Naive thymus-derived CD4-positive, alpha-beta T cell (primary cell): ENCODE measurements around the gene CCR5AS.
A peak's percentile ranks its signal among the peaks of the same experiment; 100 is the strongest.
"Not testable (repeated sequence)": the region's sequence is repeated elsewhere in the genome, so short reads cannot be mapped to it uniquely, and the experiment has no call there.

Experiments
- ATAC-seq: fragments of 150-1000 bp; cut with Tn5 transposase; 2 replicates; pipeline ENCODE4 v1.10.0; 2021; ENCODE audit warnings: mild to moderate bottlenecking, moderate library complexity
- CTCF ChIA-PET: fragments of 350-600 bp; sonication (Branson Sonifier 250); formaldehyde crosslinking; loops from one replicate; lab custom pipeline; 2021; ENCODE audit warnings: antibody characterized with exemption; lab: Charles Lee
- POLR2A ChIA-PET: fragments of 350-600 bp; sonication (Branson Sonifier 250); formaldehyde crosslinking; loops from one replicate; lab custom pipeline; 2021; ENCODE audit warnings: antibody characterized with exemption, inconsistent platforms; lab: Charles Lee
- DNase-seq, 9 donors: peaks; one replicate each; pipeline versions ENCODE4 v3.0.0 to v3.0.0-alpha.2; 2020 to 2022; ENCODE audit warnings: mixed read lengths in 1 of 9
- H3K27ac ChIP-seq: one replicate; pipeline ENCODE4 v1.7.0; 2013; ENCODE audit warnings: mild to moderate bottlenecking, low read depth, low read length, moderate library complexity
- H3K27me3 ChIP-seq, 2 donors: one replicate each; pipeline ENCODE4 v1.7.0; 2013; ENCODE audit warnings: low read length in 2 of 2, mild to moderate bottlenecking in 2 of 2, moderate library complexity in 2 of 2; ENCODE audit not compliant: control insufficient read depth in 2 of 2, insufficient read depth in 2 of 2
- H3K36me3 ChIP-seq, 3 experiments: 1 replicate in 2 of 3; 2 replicates in 1 of 3; pipeline ENCODE4 v1.7.0; 2013; ENCODE audit warnings: low read length in 3 of 3, mild to moderate bottlenecking in 3 of 3, moderate library complexity in 1 of 3; ENCODE audit not compliant: insufficient read depth in 3 of 3, control insufficient read depth in 2 of 3
- H3K4me1 ChIP-seq, 2 donors: one replicate each; pipeline ENCODE4 v1.7.0; 2013; ENCODE audit warnings: low read length in 2 of 2, mild to moderate bottlenecking in 2 of 2, moderate library complexity in 1 of 2; ENCODE audit not compliant: control insufficient read depth in 2 of 2, insufficient read depth in 2 of 2
- H3K4me3 ChIP-seq: 2 replicates; pipeline ENCODE4 v1.7.0; 2013; ENCODE audit warnings: mild to moderate bottlenecking, low read length
- H3K9me3 ChIP-seq, 3 experiments: 1 replicate in 2 of 3; 2 replicates in 1 of 3; pipeline ENCODE4 v1.7.0; 2013; ENCODE audit warnings: low read length in 3 of 3; ENCODE audit not compliant: control insufficient read depth in 2 of 3
- H3K27ac Mint-ChIP-seq, 9 donors: one replicate each; pipeline ENCODE4 v1.8.0; 2020 to 2022; ENCODE audit warnings: mixed read lengths in 9 of 9, mild to moderate bottlenecking in 8 of 9, moderate library complexity in 5 of 9, inconsistent platforms in 2 of 9
- H3K27me3 Mint-ChIP-seq, 5 donors: one replicate each; pipeline ENCODE4 v1.8.0; 2021 to 2022; ENCODE audit warnings: mixed read lengths in 5 of 5, mild to moderate bottlenecking in 1 of 5
- H3K36me3 Mint-ChIP-seq, 5 donors: one replicate each; pipeline ENCODE4 v1.8.0; 2020 to 2022; ENCODE audit warnings: mixed read lengths in 5 of 5, mild to moderate bottlenecking in 3 of 5, inconsistent platforms in 1 of 5
- H3K4me1 Mint-ChIP-seq, 7 donors: one replicate each; pipeline ENCODE4 v1.8.0; 2020 to 2022; ENCODE audit warnings: mixed read lengths in 7 of 7, mild to moderate bottlenecking in 3 of 7, inconsistent platforms in 1 of 7
- H3K4me3 Mint-ChIP-seq, 10 donors: one replicate each; pipeline ENCODE4 v1.8.0; 2020 to 2022; ENCODE audit warnings: mild to moderate bottlenecking in 10 of 10, mixed read lengths in 10 of 10, moderate library complexity in 6 of 10, inconsistent platforms in 2 of 10
- H3K9me3 Mint-ChIP-seq, 11 donors: one replicate each; pipeline ENCODE4 v1.8.0; 2020 to 2022; ENCODE audit warnings: mixed read lengths in 11 of 11, mild to moderate bottlenecking in 4 of 11, inconsistent platforms in 1 of 11, moderate library complexity in 1 of 11
- intact Hi-C, 2 donors: fragments of 100-400 bp; cut with micrococcal nuclease; formaldehyde crosslinking; loops; one replicate each; pipeline ENCODE4 v1.15.1; 2023

Gene CCR5AS

DNA sequence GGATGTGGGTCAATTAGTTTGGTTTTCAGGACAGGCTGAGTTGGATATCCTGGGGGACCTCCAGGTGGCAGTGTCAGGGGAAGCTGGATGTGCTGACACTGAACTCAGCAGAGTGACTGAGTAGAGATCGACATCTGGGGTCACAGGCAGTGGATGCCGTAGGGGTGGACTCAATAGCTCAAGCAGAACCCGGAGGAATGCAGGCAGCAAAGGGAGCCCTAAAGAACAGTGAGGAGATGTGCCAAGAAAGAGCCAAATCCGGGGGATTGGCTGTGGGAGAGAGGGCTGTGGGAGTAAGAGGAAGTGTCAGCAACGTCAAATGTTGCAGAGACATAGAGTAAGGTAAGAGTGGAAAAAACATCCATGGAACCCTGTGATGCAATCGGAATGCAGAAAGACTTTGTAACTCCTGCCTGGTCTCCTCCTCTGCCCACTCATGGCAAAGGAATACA is 11.6 kb downstream of the CCR5AS start:
- Histone ChIP-seq H3K36me3 (no peaks in the 10 kb centered on the region), H3K4me1 (no peaks in the 10 kb centered on the region), H3K9me3 (no peaks in the 10 kb centered on the region), H3K4me3 (no peak overlapping the region), H3K27ac (no peak overlapping the region), H3K27me3 (no peaks in the 10 kb centered on the region)
- Mint-ChIP-seq H3K4me3 (no peak overlapping the region), H3K9me3 (no peaks in the 10 kb centered on the region), H3K27ac (no peak overlapping the region), H3K27me3 (peaks cover 0 to 16% (median 0%) of the 10 kb centered on the region in 5 donors), H3K4me1 (peaks cover 0 to 11% (median 0%) of the 10 kb centered on the region in 7 donors), H3K36me3 (peaks cover 0 to 2% (median 0%) of the 10 kb centered on the region in 5 donors)
- ChIA-PET POLR2A (no interaction called here), CTCF (no interaction called here)
- DNase-seq: no peak
- no peak for ATAC-seq
- intact Hi-C loops: no loop called here

DNA sequence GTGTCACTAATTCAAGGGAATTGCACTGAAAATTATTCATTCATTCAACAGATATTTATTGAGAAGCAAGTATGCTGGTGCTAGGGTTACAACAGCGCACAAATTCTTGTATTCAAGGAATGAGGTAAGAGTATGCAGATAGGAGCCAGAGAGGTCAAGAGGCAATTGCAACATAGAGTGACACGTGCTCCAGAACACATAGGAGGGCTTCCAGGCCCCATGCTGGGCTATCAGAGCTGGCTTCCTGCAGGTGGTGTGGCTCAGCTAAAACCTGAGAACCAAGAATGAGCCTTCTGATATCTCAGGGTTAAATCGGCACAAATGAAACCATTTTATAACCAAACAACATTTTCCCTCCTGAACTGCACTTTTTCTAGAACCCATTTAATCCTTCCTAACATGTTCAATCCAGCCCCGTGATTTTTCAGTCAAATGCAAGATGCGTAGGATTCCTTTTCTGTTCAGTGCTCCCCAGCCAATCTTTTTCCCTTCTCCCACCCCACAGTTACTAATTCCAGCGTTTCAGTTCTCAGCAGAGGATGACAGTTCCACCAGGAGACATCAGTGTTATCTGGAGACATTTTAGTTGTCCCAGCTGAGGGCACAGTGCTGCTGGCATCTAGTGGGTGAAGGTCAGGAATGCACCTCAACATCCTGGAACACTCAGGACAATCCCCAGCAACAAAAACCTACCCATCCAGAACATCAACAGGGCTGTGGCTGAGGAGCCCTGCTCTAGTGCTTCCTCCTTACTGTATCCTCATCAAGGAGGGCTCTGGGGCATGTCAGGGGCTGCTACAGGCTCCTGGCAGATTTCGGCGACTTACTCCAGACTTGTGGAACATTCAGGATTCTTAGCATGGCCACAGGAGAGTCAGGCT is 13.1 kb downstream of the CCR5AS start:
- ChIA-PET POLR2A (no interaction called here), CTCF (no interaction called here)
- no peak overlapping the region for H3K27ac ChIP-seq
- H3K36me3 ChIP-seq: no peaks in the 10 kb centered on the region
- DNase-seq: no peak
- no peak overlapping the region for H3K4me3 Mint-ChIP-seq
- H3K9me3 ChIP-seq: no peaks in the 10 kb centered on the region
- H3K4me1 Mint-ChIP-seq: peaks cover 0 to 11% (median 0%) of the 10 kb centered on the region in 7 donors
- H3K9me3 Mint-ChIP-seq: no peaks in the 10 kb centered on the region
- H3K4me1 ChIP-seq: no peaks in the 10 kb centered on the region
- peaks cover 0 to 16% (median 0%) of the 10 kb centered on the region in 5 donors for H3K27me3 Mint-ChIP-seq
- no peak overlapping the region for H3K4me3 ChIP-seq
- ATAC-seq: peak; percentile 54
- intact Hi-C loops: no loop called here
- H3K27ac Mint-ChIP-seq: peak overlapping the region in 1 of 9 donors; percentile 9
- no peaks in the 10 kb centered on the region for H3K27me3 ChIP-seq
- H3K36me3 Mint-ChIP-seq: peaks cover 0 to 2% (median 0%) of the 10 kb centered on the region in 5 donors

DNA sequence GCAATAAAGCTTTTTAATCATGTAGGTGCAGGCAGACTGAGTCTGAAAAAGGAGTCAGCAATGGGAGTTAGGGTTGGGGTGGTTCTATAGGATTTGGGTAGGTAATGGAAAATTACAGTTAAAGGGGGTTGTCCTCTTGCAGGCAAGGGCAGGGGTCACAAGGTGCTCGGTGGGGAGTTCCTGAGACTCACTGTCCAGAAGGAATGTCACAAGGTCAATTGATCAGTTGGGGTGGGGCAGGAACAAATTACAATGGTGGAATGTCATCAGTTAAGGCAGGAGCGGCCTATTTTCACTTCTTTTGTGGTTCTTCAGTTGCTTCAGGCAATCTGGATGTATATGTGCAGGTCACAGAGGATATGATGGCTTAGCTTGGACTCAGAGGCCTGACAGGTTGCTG is 13.9 kb downstream of the CCR5AS start:
- DNase-seq: no peak
- no peaks in the 10 kb centered on the region for H3K27me3 ChIP-seq
- Mint-ChIP-seq H3K27ac (no peak overlapping the region), H3K27me3 (peaks cover 0 to 16% (median 0%) of the 10 kb centered on the region in 5 donors), H3K4me1 (peaks cover 0 to 11% (median 0%) of the 10 kb centered on the region in 7 donors), H3K36me3 (peaks cover 0 to 2% (median 0%) of the 10 kb centered on the region in 5 donors), H3K4me3 (no peak overlapping the region), H3K9me3 (no peaks in the 10 kb centered on the region)
- CTCF ChIA-PET: no interaction called here
- ATAC-seq: no peak
- POLR2A ChIA-PET: no interaction called here
- H3K4me3 ChIP-seq: no peak overlapping the region
- intact Hi-C loops: no loop called here
- H3K36me3 ChIP-seq: no peaks in the 10 kb centered on the region
- no peaks in the 10 kb centered on the region for H3K9me3 ChIP-seq
- H3K4me1 ChIP-seq: no peaks in the 10 kb centered on the region
- no peak overlapping the region for H3K27ac ChIP-seq

DNA sequence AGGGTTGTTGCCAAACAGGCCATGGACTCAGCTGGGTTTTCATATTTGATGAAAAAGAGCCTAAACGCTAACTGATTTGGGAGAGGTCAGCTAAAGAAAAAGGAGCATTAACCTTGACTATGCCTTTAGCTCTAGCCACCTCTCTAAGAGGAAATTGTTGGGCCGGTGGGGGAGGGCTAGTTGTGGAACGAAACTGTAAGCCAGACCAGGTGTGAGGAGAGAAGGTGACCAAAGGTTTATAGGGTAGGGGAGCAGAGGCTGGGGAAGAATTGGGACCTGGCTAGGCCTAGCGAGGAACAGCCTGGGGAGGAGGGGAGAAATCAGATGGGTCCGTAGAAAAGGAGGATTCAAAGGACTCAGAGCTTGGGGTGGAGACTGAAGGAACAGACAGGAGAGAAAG is 15.3 kb downstream of the CCR5AS start:
- H3K4me3 ChIP-seq, POLR2A ChIA-PET, H3K27ac ChIP-seq, H3K27ac Mint-ChIP-seq, H3K4me1 Mint-ChIP-seq, H3K27me3 ChIP-seq, ATAC-seq, H3K4me3 Mint-ChIP-seq, intact Hi-C loops, H3K36me3 ChIP-seq, H3K36me3 Mint-ChIP-seq, H3K9me3 Mint-ChIP-seq, H3K9me3 ChIP-seq, H3K4me1 ChIP-seq, DNase-seq: not testable (repeated sequence)
- CTCF ChIA-PET: interaction anchor here (0.7 kb wide), 1 partner anchor 170 kb away, joined by 3 read pairs; no protein-coding TSS in a partner anchor
- peaks cover 0 to 16% (median 0%) of the 10 kb centered on the region in 5 donors for H3K27me3 Mint-ChIP-seq

DNA sequence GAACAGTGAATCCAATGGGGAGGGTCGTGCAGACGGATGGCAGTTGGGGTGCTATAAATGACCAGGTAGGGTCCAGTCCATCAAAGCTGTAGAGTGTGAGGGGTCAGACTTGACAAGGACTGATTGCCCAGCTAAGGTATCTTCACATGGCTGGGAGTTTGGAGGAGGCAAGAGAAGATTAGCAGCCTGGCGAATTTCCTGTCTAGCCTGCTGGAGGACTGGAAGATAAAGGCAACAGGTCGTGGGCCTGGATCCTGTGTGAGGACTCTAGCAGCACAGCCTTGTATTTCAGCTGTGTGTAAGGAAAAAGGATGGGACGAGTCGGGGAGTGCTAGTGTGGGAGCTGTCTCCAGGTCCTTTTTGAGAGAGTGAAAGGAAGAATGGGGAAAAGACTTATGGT is 17.6 kb downstream of the CCR5AS start:
- H3K36me3 Mint-ChIP-seq: peaks cover 0 to 8% (median 0%) of the 10 kb centered on the region in 5 donors

DNA sequence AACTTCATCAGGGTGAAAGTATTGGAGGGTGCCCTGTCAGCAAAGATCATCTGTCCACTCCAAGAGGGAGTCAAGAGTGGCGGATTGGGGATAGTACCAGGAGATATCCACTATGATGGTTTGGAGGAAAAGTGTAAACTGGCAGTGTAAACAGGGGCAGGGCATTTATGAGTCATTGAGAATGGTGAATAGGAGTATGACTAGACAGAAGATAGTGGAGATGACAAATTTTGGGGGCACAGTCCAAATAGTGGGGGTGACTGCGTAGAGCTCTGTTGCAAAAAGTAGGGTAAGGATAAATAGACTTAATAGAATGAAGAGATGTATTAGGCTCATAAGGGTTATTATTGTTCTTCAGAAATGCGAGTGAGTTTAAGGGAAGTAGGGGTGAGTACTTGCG is 18.0 kb downstream of the CCR5AS start:
- H3K27ac Mint-ChIP-seq, DNase-seq, H3K27ac ChIP-seq, H3K4me3 Mint-ChIP-seq, H3K9me3 Mint-ChIP-seq, H3K9me3 ChIP-seq, CTCF ChIA-PET, H3K36me3 ChIP-seq, H3K36me3 Mint-ChIP-seq, POLR2A ChIA-PET, H3K4me3 ChIP-seq, H3K27me3 ChIP-seq, ATAC-seq, H3K4me1 ChIP-seq: not testable (repeated sequence)
- Mint-ChIP-seq H3K4me1 (peaks cover 3 to 18% (median 8%) of the 10 kb centered on the region in 7 donors), H3K27me3 (peaks cover 0 to 14% (median 4%) of the 10 kb centered on the region in 5 donors)
- intact Hi-C loops: loop anchor here in 1 of 2 donors (10.0 kb wide), 1 partner anchor 56 kb away; no protein-coding TSS in a partner anchor

More for the DNA sequence above, 17.6 kb downstream of the CCR5AS start:
- POLR2A ChIA-PET: no interaction called here
- CTCF ChIA-PET: no interaction called here
- intact Hi-C loops: loop anchor here in 1 of 2 donors (10.0 kb wide), 1 partner anchor 55 kb away; no protein-coding TSS in a partner anchor
- Mint-ChIP-seq H3K27me3 (peaks cover 0 to 15% (median 4%) of the 10 kb centered on the region in 5 donors), H3K4me3 (no peak overlapping the region), H3K9me3 (peaks cover 0 to 4% (median 0%) of the 10 kb centered on the region in 11 donors), H3K4me1 (peaks cover 0 to 14% (median 5%) of the 10 kb centered on the region in 7 donors), H3K27ac (no peak overlapping the region)
- H3K9me3 ChIP-seq: no peaks in the 10 kb centered on the region
- H3K4me3 ChIP-seq: no peak overlapping the region
- no peaks in the 10 kb centered on the region for H3K27me3 ChIP-seq
- ATAC-seq (no peak), DNase-seq (no peak)
- peaks cover 0 to 2% (median 0%) of the 10 kb centered on the region in 3 experiments for H3K36me3 ChIP-seq
- no peaks in the 10 kb centered on the region for H3K4me1 ChIP-seq
- no peak overlapping the region for H3K27ac ChIP-seq
